ENCODE results near the gene FAF2.

FAF2 gene

GRCh38 chr5:176500511-176500910 lies 52.3 kb downstream of the FAF2 start:
- DNase-seq = no peak

- DNase-seq = no peak
These were observed 53.1 kb downstream of the FAF2 start for GRCh38 chr5:176501333-176501732.

GRCh38 chr5:176503496-176503895 lies 55.3 kb downstream of the FAF2 start:
- DNase-seq = no peak

- no peak for DNase-seq
These were observed 59.7 kb downstream of the FAF2 start for GRCh38 chr5:176507911-176508310.

- no peak for DNase-seq
These were observed 60.4 kb downstream of the FAF2 start for GRCh38 chr5:176508603-176509002.

GRCh38 chr5:176513788-176514187 lies 65.6 kb downstream of the FAF2 start:
- DNase-seq = no peak

GRCh38 chr5:176514244-176514950 lies 66.2 kb downstream of the FAF2 start:
- no peak for DNase-seq

- no peak for DNase-seq
These were observed 67.2 kb downstream of the FAF2 start for GRCh38 chr5:176515396-176515795.

GRCh38 chr5:176517053-176517661 lies 69.0 kb downstream of the FAF2 start:
- no peak for DNase-seq

GRCh38 chr5:176519810-176520720 lies 71.9 kb downstream of the FAF2 start:
- DNase-seq = no peak

GRCh38 chr5:176521286-176521685 lies 73.1 kb downstream of the FAF2 start:
- no peak for DNase-seq

- no peak for DNase-seq
These were observed 73.6 kb downstream of the FAF2 start for GRCh38 chr5:176521699-176522263.

- DNase-seq = no peak
These were observed 76.0 kb downstream of the FAF2 start for GRCh38 chr5:176524138-176524537.

GRCh38 chr5:176524987-176525386 lies 76.8 kb downstream of the FAF2 start:
- no peak for DNase-seq

GRCh38 chr5:176525677-176526076 lies 77.5 kb downstream of the FAF2 start:
- no peak for DNase-seq

GRCh38 chr5:176526462-176526861 lies 78.3 kb downstream of the FAF2 start:
- DNase-seq = no peak

GRCh38 chr5:176527246-176528222 lies 79.3 kb downstream of the FAF2 start:
- no peak for DNase-seq

- DNase-seq = no peak
These were observed 80.1 kb downstream of the FAF2 start for GRCh38 chr5:176528301-176528700.

GRCh38 chr5:176528761-176529115 lies 80.6 kb downstream of the FAF2 start:
- DNase-seq = no peak

GRCh38 chr5:176529116-176529740 lies 81.0 kb downstream of the FAF2 start:
- DNase-seq = no peak
